Ishikawa (cell line): Measurements from ENCODE around the gene EIPR1.

Experiments used
- CEBPB ChIP-seq: IDR thresholded peaks from 2 replicates; pipeline ENCODE4 v1.6.1; 2012
- EP300 ChIP-seq: IDR thresholded peaks from 2 replicates; pipeline ENCODE4 v1.6.1; 2012; ENCODE audit warnings: borderline replicate concordance
- FOXM1 ChIP-seq: IDR thresholded peaks from 2 replicates; pipeline ENCODE4 v1.6.1; 2012; ENCODE audit warnings: low read depth, borderline replicate concordance
- MAX ChIP-seq: IDR thresholded peaks from 2 replicates; pipeline ENCODE4 v1.6.1; 2012
- TAF1 ChIP-seq: IDR thresholded peaks from 2 replicates; pipeline ENCODE4 v1.6.1; 2012; ENCODE audit warnings: low read depth, mild to moderate bottlenecking

GRCh38 chr2:3309496-3310355, 67.9 kb downstream of the EIPR1 start:
- TF ChIP-seq EP300 (no peak), CEBPB (no peak), TAF1 (no peak), MAX (no peak), FOXM1 (no peak)
